Brain microvascular endothelial cell (primary cell): ENCODE measurements around the gene NDOR1.

Experiments
- DNase-seq: peaks from one replicate; pipeline ENCODE4 v3.0.0-alpha.2; 2020
- H3K27ac ChIP-seq: fragments of 250-450 bp; sonication (Bioruptor Pico); 2 replicates; pipeline ENCODE4 v1.5.1; 2020; ENCODE audit warnings: mild to moderate bottlenecking, moderate library complexity
- H3K27me3 ChIP-seq: fragments of 250-450 bp; sonication (Bioruptor Pico); replicated peaks from 2 replicates; pipeline ENCODE4 v1.5.1; 2020; ENCODE audit warnings: mild to moderate bottlenecking
- H3K36me3 ChIP-seq: fragments of 250-450 bp; sonication (Bioruptor Pico); replicated peaks from 2 replicates; pipeline ENCODE4 v1.5.1; 2020; ENCODE audit warnings: mild to moderate bottlenecking
- H3K4me3 ChIP-seq: 2 replicates; pipeline ENCODE4 v1.5.1; 2011; ENCODE audit warnings: low read depth, mild to moderate bottlenecking, control low read depth, low read length, moderate library complexity
- CTCF ChIP-seq: IDR thresholded peaks from 2 replicates; pipeline ENCODE4 v1.5.1; 2011; ENCODE audit warnings: low read depth, mild to moderate bottlenecking, moderate library complexity, low read length, control low read depth, inconsistent platforms; ENCODE audit errors: missing control alignments
- in situ Hi-C: cut with HindIII; loops from 2 replicates; pipeline ENCODE4 v1.10.0; 2017; ENCODE audit warnings: low sequenced_read_pairs, low pct_ligation_motif_present

The NDOR1 gene

GRCh38 chr9:137189297-137190295 is 15.9 kb upstream of the NDOR1 start:
- in situ Hi-C loops, result no loop called here
- Histone ChIP-seq H3K27ac (peak overlapping the region; percentile 98), H3K27me3 (no peaks in the 10 kb centered on the region), H3K36me3 (peaks cover 13% of the 10 kb centered on the region), H3K4me3 (peak overlapping the region; percentile 86)
- no peak for DNase-seq
- no peak for TF ChIP-seq CTCF

- H3K27ac ChIP-seq, result no peak overlapping the region
- peaks cover 13% of the 10 kb centered on the region for H3K36me3 ChIP-seq
- H3K27me3 ChIP-seq, result no peaks in the 10 kb centered on the region
- H3K4me3 ChIP-seq, result no peak overlapping the region
- no peak for TF ChIP-seq CTCF
- no peak for DNase-seq
- in situ Hi-C loops, result no loop called here
Measured at GRCh38 chr9:137190315-137190856, 15.1 kb upstream of the NDOR1 start.

DNA sequence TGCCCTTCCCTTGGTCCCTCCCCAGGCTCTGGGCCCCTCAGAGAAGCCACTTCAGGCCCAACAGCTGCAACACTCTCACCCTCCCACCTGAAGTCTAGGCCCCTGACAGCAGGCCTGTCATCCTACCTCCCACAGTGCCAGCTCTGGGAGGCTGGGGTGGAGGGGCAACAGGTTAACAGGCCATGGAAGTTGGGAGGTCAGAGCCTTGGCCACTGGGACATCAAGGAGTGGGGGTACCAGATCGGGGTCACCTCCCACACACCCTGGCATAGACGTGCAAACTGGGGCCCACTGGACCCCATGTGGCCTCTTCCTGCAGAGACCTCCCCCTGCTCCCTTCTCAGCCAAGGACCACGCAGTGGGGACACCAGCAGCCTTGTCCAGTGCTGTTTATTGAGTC is 14.3 kb upstream of the NDOR1 start:
- no peak for TF ChIP-seq CTCF
- Histone ChIP-seq H3K4me3 (no peak overlapping the region), H3K27ac (no peak overlapping the region), H3K27me3 (no peaks in the 10 kb centered on the region), H3K36me3 (peaks cover 13% of the 10 kb centered on the region)
- in situ Hi-C loops, result no loop called here
- no peak for DNase-seq

DNA sequence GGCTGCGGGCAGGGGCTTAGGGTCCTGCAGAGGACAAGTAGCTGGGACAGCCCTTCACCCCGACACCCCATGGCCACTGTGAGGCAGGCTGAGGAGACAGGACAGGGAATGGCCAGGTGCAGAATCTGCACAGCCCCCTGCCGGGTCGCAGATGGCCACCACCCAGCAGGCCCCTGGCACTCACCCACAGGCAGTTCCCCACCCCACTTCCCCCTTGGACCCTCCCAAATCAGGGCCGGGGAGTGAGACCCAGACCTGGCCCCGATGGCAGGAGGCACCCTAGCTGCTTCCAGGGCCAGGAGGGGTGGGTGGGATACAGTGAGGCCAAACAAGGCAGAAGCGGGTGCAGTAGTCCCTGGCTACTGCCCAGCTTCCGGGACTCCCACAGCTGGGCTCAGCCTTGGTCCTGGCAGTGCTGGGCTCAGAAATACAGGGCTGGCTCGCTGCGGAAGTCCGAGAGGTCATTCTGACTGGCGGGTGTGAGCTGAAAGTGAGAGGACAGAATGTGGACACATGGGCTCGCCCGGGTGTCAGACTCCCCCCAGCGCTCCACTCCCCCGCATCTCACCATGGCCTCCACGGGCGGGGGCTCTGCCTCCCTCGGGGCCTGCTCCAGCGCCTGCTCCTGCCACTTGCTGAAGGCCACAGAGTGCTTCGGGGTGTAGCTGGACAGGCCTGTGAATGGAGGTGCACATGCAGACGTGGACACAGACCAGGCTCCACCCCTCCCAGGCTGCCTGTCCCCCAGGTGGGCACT is 13.6 kb upstream of the NDOR1 start:
- peaks cover 13% of the 10 kb centered on the region for H3K36me3 ChIP-seq
- no peak for DNase-seq
- no peak for TF ChIP-seq CTCF
- in situ Hi-C loops, result no loop called here
- no peak overlapping the region for H3K27ac ChIP-seq
- no peak overlapping the region for H3K4me3 ChIP-seq
- H3K27me3 ChIP-seq, result no peaks in the 10 kb centered on the region

DNA sequence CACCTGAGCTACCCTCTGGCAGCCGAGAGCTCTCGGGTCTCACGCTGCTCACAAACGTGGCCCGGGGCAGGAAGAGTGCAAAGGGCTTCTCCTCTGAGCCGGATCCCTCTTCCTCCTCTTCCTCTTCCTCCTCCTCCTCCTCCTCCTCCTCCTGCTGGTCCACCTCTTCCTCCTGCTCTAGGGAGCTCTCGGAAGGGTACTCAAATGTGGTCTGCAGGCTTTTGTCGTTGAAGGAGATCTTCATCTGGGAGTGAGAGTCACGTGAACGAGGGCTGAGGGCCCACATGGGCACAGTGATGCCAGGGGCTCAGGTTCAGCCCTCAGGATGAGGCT is 13.1 kb upstream of the NDOR1 start:
- no peak for DNase-seq
- no peak for TF ChIP-seq CTCF
- no peaks in the 10 kb centered on the region for H3K27me3 ChIP-seq
- no peak overlapping the region for H3K27ac ChIP-seq
- peaks cover 13% of the 10 kb centered on the region for H3K36me3 ChIP-seq
- in situ Hi-C loops, result no loop called here
- no peak overlapping the region for H3K4me3 ChIP-seq
